Epidermal melanocyte (primary cell): ENCODE measurements around the gene GMDS.

ENCODE experiments used
- DNase-seq: peaks from one replicate; pipeline ENCODE4 v3.0.0; 2011; ENCODE audit warnings: low spot score; ENCODE audit not compliant: insufficient read length

The GMDS gene

DNA sequence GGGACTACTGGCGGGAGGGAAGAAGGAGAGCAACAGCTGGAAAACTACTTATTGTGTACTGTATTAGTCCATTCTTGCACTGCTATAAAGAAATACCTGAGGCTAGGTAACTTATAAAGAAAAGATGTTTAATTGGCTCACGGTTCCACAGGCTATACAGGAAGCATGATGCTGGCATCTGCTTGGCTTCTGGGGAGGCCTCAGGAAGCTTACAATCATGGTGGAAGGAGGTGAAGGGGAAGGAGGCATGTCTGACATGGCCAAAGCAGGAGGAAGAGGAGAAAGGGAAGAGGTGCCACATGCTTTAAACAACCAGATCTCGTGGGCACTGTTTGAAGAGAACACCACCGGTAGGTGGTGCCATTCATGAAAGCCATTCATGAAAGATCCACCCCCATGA lies 67.3 kb downstream of the GMDS start:
- DNase-seq: no peak

DNA sequence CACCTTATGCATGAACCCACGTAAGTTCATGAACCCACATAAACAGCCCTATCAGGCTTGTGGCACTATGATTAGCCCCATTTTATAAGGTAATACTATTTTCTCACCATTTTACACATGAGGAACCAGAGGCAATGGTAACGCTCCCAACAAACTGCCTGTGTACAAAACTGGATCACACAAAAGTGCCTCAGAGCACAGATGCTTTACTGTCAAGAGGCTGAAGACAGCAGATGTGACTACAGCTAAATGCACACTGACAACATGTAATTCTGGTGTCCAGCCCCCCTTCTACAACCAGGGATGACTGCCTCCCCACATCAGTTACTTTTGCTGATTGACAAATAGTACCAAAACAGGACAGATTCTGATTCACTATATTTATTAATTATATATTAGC lies 69.6 kb downstream of the GMDS start:
- DNase-seq: no peak

GRCh38 chr6:2173203-2173961 lies 72.0 kb downstream of the GMDS start:
- DNase-seq: no peak

DNA sequence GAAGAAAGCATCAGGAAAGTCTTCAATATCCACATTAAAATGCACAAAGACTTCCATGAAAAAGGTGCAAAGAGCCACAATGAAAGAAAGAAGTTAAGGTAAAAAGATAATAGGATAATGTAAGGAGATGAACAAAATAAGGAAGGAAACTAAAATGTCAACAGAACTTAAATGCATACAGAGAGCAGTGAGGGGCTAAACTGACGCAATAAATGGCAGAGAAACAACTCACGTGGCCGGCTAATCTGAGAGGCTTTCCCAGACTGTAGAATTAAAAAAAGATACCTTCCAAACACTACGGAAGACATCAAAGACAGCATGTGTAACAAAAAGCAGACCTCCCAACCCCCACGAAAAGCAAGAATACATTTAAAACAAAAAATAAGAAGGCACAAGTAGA lies 73.7 kb downstream of the GMDS start:
- no peak for DNase-seq

- DNase-seq: no peak
Measured at GRCh38 chr6:2168480-2168879, 76.9 kb downstream of the GMDS start.

GRCh38 chr6:2166717-2167116 lies 78.7 kb downstream of the GMDS start:
- no peak for DNase-seq

- no peak for DNase-seq
Measured at GRCh38 chr6:2165286-2165685, 80.1 kb downstream of the GMDS start.

GRCh38 chr6:2164481-2164880 lies 80.9 kb downstream of the GMDS start:
- DNase-seq: no peak

DNA sequence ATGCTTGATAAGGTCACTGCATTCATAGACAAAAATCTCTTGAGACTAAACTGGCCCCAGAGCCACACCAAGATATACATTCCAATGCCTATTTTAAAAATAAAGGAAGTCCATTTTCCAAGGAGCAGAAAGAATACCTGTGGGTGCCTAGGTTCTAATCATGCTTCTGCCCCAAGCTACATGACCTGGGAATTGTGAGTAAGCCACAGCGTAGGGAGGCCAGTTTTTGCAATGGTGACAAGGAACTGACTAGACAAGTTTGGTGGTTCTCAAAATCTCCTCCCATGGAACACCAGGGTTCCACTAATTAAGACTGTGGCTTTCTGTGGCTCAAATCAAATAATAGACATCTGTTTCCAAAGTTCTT lies 83.3 kb downstream of the GMDS start:
- DNase-seq: no peak

GRCh38 chr6:2158596-2159271 lies 86.7 kb downstream of the GMDS start:
- DNase-seq: no peak

DNA sequence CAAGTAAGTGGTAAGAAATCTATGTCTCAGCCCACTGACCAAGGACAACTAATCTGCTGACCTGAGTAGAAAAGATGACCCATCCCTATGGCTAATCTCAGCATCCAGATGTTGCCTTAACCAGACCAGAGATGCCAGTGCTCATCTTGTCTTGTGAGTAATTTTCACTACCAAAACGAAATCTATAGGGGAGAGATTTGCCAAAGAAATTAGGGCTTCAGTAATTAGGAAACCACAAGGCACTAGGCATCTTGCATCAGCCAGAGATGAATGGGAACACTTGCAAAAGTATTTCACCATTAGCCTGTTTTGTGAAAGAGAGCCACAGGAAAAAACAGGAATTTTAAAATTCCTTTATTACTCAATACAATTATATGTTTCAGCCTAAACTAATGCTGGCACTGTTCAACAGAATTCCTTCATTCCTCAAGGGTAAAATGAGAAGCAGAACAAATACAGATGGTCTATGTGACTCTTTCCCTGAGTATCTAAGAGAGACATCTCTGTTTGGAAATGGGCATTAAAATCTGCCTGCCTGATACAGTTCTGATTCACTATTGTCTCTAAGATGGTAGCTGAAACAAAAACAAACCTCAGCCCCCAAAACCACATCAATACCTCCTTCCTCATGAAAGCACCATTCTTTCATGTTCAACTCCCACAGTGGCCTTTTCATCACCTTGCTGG lies 87.8 kb downstream of the GMDS start:
- peak; percentile 56 for DNase-seq

- DNase-seq: no peak
Measured at GRCh38 chr6:2155206-2155605, 90.2 kb downstream of the GMDS start.

- no peak for DNase-seq
Measured at GRCh38 chr6:2149361-2150006, 95.9 kb downstream of the GMDS start.

DNA sequence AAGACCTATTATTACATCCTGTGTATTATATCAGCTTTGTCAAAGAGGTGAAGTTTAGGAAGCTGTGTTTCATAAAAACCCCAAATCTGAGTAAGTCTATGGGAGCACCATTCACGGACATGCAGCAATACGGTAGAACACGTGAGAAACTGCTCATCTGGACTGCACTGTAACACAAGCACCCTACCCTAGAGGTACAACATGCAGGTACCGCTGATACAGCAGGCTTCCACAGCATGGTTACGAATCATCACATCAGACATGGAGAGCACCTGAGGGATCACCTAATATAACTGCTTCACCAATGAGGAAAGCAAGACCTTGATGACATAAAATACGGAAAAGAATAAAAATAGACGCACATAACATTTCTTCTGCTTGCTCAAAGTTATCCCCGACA lies 96.7 kb downstream of the GMDS start:
- no peak for DNase-seq

DNA sequence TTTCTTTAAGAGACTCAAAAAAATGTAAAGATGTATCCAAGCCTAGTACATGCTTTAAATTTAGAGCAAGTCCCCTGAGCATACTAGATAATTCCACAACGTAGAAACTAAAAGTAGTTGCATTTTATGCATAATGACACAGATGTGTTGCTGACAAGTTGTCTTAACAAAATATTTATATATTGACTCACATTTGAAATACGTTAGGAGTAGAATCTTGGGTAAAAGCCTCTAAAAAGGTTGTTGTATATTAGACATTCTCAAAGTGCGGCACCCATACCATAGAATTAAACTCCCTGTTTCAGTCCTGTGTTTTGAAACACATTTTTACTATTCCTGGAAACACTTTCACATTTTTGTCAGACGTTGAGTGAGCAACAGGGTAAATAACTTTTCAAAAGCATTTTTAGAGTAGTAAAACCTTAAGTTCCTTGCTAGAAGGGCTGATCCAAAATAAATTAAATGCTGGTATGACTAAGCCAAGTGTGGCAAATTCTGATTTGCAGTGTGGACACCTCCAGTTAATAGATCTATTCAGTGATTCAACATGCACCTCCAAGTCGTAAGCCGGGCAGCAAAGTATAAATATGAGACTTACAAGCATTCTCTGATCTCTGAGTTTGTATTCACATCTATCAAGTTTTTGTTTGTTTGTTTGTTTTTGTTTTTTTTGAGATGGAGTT lies 97.5 kb downstream of the GMDS start:
- no peak for DNase-seq

DNA sequence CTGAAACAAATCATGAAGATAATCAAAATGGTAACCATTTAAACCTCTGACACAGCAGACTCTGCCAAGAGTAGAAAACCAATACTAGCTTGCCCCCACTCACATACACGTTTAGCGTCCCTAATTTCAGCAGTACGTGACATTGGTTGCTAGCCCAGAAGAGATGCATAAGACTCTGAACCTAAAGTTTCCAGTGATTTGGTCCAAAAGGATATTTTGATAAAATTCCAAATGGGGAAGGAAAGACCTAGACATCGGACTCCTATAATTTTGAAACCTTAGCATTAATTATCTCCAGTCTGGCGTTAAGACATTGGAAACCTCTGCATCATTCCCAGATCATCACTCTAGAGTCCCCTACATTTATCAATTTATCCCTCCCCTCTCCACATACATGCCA lies 98.1 kb downstream of the GMDS start:
- no peak for DNase-seq

- DNase-seq: no peak
Measured at GRCh38 chr6:2144210-2144609, 101.2 kb downstream of the GMDS start.

- DNase-seq: no peak
Measured at GRCh38 chr6:2141644-2142290, 103.6 kb downstream of the GMDS start.

GRCh38 chr6:2140438-2141128 lies 104.8 kb downstream of the GMDS start:
- DNase-seq: no peak

DNA sequence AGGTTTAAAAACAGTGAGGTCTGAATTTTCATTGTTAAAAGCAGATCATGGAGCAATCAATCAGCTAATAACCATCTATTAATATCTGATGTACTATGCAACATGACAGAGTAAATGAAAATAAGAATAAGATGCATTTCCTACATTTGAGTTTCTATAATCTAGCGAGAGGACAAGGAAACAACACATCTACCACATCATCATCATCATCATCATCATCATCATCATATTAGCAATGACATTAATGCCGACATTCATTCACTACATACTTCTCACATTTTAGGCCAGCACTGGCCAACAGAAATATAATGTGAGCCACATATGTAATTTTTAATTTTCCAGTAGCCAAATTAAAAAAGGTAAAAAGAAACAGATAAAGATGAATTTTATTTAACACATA lies 110.0 kb downstream of the GMDS start:
- no peak for DNase-seq
